ENCODE data around the gene MON1A.
"Not testable (repeated sequence)": the region's sequence is repeated elsewhere in the genome, so short reads cannot be mapped to it uniquely, and the experiment has no call there.

The MON1A gene, protein sequence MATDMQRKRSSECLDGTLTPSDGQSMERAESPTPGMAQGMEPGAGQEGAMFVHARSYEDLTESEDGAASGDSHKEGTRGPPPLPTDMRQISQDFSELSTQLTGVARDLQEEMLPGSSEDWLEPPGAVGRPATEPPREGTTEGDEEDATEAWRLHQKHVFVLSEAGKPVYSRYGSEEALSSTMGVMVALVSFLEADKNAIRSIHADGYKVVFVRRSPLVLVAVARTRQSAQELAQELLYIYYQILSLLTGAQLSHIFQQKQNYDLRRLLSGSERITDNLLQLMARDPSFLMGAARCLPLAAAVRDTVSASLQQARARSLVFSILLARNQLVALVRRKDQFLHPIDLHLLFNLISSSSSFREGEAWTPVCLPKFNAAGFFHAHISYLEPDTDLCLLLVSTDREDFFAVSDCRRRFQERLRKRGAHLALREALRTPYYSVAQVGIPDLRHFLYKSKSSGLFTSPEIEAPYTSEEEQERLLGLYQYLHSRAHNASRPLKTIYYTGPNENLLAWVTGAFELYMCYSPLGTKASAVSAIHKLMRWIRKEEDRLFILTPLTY

DNA sequence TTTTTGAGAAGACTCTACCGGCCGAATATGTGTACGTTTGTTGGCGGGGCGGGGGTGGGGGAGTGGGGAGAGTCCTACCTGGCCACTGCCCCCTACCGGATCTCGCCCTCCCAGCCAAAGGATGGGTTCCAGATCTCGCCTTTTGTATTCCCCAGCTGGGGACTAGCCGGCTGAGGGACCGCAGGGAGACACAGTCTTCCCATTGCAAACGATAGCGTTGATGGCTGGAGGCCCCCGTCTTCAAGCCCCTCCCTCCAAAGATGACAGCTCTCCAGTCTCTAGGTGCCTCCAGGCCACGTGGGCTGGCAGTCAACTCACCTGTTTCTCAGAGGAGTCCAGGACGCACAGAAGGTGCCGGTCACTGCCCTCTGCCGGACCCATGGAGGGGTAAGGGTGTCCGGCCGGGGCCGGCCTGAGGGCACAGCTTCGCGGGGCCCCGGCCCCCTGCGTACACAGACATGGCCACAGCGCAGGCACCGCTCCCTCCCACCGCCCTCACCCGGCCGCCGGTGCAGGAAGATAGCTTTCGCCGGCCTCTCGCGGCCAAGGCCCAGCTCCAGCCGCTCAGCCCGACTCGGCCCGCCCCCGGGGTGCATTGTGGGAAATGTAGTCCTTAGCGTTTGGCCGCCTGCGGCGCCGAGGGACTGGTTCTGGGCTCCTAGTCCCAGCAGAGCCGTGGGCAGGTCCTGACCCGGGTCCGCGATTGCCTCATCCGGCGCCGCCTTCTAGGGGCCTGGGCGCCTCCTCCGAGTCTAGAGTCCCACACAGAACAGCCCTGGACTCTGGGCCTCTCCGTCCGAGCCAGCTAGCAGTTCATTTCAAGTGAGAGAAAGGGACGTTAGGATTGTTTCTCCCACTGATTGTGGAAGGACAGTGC lies at the start of gene MON1A:
Gene MON1A, minus strand, starts transcription at position 521 of the 877 bp plus-strand sequence. CDS start 16,465 bp downstream, outside the sequence.
- DNase-seq = peak; percentile 56

DNA sequence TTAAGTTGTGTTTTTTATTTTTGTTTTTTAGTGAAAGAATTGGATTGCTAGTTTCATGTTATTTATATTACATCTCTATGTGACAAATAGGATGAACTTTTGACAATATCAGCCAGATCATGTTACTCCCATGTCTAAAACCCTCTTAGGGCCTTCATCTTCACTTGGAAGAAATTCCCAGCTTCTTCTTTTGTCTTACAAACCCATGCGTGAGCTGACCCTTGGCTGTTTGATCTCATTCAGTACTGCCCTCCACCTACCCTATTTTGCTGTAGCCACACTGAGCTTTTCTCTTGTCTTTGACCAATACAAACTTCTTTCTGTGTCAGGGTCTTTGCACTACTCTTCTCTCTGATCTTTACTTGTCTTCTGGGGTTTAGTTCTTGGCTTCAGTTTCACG lies 47.3 kb upstream of the MON1A start:
- no peak for DNase-seq

DNA sequence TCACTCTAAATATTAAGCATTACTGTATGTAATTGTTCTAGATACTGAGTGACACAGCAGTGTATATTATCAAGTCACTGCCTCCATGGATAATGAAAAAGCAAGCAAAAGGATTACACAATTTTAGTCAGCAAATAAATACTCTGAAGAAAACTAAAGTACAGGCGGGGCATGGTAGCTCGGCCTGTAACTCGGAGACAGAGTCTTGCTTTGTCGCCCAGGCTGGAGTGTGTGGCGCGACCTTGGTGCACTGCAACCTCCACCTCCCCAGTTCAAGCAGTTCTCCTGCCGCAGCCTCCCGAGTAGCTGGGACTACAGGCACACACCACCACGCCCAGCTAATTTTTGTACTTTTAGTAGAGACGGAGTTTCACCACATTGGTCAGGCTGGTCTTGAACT lies 43.0 kb upstream of the MON1A start:
- DNase-seq = no peak

DNA sequence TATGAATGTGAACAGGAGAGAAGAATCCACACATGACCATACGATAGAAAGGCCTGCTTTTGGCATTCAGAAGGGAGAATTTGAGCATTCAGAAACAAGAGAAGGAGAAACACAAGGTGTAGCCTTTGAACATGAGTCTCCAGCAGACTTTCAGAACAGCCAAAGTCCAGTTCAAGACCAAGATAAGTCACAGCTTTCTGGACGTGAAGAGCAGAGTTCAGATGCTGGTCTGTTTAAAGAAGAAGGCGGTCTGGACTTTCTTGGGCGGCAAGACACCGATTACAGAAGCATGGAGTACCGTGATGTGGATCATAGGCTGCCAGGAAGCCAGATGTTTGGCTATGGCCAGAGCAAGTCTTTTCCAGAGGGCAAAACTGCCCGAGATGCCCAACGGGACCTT lies 38.7 kb upstream of the MON1A start:
- DNase-seq = no peak

DNA sequence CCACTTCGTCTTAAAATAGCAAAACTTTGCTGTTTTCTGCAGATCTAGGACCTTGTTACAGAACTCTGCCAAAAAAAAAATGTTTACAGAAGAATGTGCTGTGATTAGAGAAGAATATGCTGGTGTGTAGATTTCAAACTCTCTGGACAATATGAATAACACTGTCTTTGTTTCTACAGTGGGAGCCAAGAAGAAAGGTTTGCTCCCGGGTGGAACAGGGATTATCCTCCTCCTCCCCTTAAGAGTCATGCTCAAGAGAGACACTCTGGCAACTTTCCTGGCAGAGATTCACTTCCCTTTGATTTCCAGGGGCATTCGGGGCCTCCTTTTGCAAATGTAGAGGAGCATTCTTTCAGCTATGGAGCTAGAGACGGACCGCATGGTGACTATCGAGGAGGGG lies 37.7 kb upstream of the MON1A start:
- no peak for DNase-seq

DNA sequence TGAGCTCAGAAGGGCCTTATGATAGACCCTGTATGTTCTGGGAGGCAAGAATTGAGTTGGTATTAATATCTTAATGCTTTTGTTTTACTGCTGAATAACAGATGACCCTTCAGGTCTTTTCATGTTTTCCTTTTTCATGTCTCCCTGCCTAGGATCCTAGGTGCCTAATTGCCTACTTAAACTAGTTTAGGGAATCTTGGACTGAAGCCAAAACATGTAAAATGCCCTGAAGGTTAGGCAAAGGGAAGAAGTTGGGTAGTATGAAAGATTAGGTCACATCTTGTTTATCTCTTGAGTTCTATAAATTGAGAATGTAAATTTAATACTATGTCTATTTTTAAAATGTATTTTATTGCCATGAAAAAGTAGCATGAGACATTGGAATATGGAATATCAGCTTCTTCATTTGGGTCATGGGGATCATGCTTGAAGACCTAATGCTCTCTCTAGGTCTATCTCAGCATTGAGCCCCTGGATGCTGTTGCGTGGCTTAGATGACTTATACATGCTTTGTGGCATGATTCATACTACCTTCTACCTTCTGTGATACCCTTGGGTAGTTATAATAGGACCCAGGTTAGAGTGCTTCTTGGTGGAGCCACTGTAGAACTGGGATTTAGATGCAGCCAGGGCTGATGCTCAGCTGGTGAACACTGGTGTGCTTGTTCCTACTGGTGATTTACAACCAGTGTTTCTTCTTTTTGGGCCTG lies 36.8 kb upstream of the MON1A start:
- DNase-seq = no peak

DNA sequence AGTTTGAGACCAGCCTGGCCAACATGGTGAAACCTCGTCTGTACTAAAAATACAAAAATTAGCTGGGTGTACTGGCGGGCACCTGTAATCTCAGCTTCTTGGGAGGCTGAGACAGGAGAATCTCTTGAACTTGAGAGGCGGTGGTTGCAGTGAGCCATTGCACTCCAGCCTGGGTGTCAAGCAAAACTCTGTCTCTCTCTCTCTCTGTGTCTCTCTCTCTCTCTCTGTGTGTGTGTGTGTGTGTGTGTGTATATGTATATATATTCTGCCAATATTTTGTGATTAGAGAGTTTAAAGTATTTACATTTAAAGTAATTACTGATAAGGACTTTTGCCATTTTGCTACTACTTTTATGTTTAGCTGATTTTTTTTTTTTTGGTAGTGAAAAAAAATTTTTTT lies 26.0 kb upstream of the MON1A start:
- no peak for DNase-seq

DNA sequence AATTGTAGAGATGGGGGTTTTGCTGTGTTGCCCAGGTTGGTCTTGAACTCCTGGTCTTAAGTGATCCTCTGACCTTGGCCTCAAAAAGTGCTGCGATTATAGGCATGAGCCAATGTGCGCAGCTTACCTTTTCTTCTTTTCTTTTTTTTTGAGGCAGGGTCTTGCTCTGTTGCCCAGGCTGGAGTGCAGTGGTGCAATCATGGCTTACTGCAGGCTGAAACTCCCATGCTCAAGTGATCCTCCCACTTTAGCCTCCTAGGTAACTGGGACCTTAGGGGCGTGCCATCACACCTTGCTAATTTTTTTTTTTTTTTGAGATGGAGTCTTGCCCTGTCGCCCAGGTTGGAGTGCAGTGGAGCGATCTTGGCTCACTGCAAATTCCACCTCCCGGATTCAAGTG lies 23.3 kb upstream of the MON1A start:
- no peak for DNase-seq

DNA sequence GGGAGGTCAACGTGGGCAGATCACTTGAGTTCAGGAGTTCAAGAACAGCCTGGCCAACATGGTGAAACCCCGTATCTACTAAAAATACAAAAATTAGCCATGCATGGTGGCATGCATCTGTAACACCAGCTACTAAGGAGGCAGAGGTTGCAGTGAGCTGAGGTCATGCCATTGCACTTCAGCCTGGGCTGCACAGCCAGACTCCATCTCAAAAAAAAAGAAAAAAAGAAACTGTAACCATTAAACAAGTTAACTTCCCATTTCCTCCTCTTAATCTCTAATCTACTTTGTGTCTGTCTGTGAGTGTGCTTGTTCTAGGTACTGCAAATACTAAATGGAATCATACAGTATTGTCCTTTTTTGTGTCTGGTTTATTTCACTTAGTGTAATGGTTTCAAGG lies 13.0 kb upstream of the MON1A start:
- DNase-seq = no peak

DNA sequence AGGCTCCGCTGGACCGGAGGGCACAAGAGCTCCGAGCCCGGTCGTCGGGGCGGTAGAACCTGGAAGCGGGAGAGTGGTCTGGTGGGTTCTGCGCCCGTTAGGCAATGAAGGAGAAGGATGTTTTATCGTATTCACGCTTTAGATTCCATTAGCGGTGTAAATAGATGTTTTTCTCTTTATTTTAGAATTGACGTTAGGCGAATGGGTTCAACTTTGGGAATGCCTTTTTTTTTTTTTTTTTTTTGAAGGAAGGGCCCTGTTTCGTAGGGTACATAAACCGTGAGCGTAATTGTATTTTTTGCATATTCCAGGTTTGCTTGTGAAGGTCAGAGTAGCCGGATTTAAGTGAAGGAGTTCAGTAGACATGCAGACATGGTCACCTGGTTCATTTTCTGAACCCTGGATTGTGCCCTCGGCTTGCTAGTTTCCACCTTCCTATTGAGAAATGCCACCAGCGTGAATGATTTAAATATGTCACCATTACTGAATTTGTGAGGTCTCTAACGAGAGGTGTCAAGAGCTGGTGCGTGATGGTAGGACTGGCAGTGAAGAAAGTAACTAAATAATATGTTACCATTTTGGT lies 11.1 kb upstream of the MON1A start:
- DNase-seq = no peak

DNA sequence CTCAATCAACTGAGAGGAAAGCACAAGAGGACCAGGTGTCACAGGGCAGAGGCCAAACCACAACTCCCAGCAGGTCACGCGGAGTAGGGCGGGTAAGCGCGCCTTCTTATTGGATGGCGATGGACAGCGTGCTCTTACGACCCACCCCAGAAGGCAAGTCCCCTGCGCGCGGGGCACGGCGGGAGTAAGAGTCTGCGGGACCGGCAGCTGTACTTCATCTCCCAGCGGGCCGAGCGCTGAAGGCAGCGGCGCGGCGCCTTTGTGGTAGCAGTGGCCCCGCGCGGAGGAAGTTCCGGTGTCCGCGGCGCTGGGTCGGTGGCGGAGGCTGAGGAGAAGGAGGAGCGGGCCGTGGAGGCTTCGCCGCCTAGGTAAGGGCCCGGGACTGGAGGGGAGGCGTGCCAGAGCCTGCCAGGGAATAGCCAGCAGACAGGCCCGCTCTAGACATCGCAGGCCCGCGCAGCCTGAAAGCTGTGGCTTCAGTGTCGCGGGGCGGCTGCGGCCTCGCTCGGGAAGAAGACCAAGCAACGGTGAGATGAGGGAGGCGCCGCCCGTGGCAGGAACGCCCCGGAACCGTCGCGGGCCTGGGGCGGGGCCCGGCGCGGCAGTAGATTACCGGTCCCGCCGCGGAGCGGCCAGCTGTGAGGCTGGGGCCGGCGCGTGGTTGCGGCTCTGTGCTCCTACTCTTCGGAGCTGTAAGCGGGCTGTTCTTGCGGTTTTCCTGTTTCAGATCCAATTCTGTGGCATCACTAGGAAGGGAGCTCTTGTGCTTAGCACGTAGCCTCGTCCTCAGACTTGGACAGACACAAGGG lies 10.5 kb upstream of the MON1A start, which contains the start of gene RBM6:
Gene RBM6, plus strand, starts transcription at position 293 of the 809 bp plus-strand sequence. CDS start 22,492 bp downstream, outside the sequence.
- peak; percentile 95 for DNase-seq

DNA sequence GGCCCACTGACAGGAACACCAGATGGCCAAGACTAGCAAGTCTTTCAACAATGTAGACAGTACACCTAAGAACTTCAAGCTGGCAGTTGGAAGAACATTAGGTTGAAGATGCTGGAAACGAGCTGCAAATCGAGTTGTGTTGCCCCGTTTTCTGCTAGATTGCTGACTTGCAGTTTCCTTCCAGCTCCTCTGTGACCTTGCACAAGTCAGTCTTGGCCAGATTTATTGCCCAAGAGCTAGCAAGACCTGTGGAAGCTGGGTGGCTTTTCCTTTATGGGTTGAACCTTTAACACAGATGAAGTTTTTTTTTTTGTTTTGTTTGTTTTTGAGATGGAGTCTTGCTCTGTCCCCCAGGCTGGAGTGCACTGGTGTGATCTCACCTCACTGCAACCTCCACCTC lies 7.5 kb upstream of the MON1A start:
- no peak for DNase-seq

DNA sequence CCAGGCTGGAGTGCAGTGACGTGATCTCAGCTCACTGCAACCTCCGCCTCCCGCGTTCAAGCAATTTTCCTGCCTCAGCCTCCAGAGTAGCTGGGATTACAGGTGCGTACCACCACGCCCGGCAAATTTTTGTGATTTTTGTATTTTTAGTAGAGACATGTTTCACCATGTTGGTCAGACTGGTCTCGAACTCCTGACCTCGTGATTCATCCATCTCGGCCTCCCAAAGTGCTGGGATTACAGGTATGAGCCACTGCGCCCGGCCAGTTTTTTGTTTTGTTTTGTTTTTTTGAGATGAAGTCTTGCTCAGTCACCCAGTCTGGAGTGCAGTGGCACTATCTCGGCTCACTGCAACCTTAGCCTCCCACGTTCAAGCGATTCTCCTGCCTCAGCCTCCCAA lies 2.7 kb upstream of the MON1A start:
- DNase-seq = not testable (repeated sequence)

DNA sequence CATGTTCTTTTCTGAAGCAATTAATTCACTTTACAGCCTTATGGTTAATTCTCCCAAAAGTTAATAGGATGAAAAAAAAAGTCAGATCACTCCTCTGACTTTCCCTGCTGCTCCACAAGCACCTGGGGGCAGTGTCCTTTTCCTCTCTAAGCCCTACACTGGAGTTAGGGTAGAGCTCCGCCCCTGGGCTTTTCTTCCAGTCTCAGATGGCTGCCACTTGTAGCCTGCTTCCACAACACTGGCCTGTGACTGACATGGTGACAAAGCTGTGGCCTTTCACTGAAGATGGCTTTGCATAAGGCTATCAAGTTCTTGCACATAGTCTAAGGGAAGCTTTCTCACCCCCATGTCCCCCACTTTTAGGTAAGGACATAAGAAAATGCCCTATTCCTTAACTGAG lies 1.3 kb upstream of the MON1A start:
- DNase-seq = peak; percentile 64

DNA sequence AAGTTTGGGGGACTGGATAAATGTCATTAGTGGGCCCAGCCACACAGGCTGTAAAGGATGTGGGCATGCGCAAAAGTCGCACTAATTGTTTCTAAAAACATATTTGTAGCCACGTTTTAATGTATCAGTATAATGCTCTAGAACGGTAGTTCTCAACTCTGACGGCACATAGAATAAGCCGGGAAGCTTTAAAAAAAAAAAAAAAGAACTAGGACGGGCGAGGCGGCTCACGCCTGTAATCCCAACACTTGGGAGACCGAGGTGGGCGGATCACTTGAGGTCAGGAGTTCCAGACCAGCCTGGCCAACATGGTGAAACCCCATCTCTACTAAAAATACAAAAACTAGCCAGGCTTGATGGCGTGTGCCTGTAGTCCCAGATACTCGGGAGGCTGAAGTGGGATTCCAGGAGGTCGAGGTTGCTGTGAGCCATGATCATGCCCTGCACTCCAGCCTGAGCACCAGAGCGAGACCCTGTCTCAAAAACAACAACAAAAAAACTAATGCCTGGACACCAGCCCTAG lies 618 bp upstream of the MON1A start:
- DNase-seq = no peak

DNA sequence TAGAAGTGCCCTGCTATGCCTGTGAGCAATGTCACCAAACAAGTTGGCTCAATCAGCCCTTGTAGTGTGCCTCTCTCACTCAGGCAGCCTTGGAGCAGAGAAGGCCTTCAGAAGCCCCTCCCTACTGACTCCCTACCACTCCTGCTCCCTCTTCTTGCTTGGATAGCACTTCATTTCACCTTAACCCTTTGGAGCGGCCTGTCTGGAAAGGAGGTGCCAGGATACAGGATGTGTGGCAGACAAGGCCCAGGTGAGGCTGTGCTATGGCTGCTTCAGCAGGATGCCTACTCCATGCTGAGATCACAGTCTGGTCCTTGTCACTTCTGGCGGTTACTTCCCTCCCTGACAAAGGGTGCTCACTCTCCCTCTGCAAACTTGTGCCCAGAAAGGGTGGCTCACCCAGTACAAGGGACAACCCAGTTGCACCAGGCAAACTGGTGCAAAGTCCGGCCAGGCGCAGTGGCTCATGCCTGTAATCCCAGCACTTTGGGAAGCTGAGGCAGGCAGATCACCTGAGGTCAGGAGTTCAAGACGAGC lies 1.1 kb downstream of the MON1A start:
- no peak for DNase-seq

DNA sequence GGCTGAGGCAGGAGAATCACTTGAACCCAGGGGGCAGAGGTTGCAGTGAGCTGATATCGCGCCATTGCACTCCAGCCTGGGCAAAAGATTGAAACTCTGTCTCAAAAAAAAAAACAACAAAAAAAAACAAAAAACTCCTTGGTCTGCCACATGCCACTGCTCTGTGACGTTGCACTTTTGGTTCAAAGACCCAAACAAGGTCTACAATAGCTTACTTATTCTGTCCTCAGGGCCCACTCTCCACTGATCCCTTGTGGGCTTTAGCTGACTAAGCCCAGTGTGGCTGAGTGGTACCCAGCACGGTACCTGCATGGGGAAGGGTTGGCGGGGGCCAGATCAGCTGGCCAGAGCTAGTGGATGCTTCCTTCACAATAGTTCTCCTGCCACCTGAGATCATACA lies 1.8 kb downstream of the MON1A start:
- DNase-seq = no peak

DNA sequence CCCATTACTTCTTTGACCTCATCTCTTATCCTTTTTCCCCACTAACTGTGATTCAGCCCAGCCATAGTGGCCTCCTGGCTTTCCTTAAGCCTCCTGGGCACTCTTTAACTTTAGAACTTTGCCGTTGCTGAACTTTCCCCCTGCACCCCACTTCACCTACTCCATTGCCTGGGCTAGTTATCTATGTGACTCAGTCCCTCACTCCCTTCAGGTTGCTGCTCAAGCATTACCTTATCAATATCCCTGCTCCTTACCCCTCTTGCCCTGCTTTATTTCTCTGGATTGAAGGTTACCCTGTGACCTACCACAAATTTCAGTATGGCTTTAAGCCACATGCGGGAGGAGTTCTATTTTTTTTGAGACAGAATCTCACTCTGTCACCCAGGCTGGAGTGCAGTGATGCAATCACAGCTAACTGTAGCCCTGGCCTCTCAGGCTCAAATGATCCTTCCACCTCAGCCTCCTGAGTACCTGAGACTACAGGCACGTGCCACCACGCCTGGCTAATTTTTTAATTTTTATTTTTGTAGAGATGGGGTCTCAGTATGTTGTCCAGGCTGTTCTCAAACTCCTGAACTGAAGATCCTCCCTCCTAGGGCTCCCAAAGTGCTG lies 3.4 kb downstream of the MON1A start:
- DNase-seq = no peak

DNA sequence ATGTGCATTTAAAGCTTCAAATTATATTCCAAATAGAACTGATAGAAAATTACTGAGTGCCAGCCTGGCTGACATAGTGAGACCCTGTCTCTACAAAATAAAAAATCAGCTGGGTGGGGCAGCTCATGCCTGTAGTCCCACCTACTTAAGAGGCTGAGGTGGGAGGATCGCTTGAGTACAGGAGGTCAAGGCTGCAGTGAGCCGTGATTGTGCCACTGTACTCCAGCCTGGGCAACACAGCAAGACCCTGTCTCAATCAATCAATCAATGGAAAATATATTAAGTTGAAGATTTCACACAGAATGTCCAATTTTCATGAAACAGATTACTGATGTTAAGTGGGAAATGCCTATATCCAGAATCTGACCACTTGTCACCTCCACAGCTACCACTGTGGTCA lies 4.1 kb downstream of the MON1A start:
- no peak for DNase-seq

DNA sequence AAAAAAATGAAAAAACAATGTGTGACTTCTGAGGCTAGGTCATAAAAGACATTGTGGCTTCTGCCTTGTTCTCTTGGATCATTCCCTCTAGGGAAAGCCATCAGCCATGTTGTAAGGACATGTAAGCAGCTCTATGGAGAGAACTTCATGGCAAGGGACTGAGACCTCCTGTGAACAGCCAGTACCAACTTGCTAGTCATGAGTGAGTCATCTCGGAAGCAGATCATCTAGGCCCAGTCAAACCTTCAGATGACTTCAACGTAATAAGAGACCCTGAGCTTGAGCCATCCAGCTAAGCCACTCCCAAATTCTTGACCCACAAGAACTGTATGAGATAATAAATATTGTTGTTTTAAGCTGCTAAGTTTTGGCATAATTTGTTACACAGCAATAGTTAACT lies 4.9 kb downstream of the MON1A start:
- DNase-seq = no peak

All from NCI-H510A treated with DMSO at 0.1 percent for 48 hours (cell line).